HL-60 (cell line): ENCODE measurements around the gene TNIK. TPM values are rescaled to one million over a fixed set of nuclear protein-coding genes. Genes with fewer than 3 reads are reported as not detected.

ENCODE experiments used
- DNase-seq, 2 experiments: peaks; one replicate each; pipeline ENCODE4 v3.0.0-alpha.2; 2010 to 2020; ENCODE audit warnings: low read depth in 1 of 2, low spot score in 1 of 2
- H3K27ac ChIP-seq: fragments of 250-450 bp; sonication (Bioruptor Pico); replicated peaks from 2 replicates; pipeline ENCODE4 v1.5.1; 2020; ENCODE audit warnings: mild to moderate bottlenecking, moderate library complexity
- H3K27me3 ChIP-seq: fragments of 250-450 bp; sonication (Bioruptor Pico); 2 replicates; pipeline ENCODE4 v1.5.1; 2021; ENCODE audit warnings: mild to moderate bottlenecking, moderate library complexity; ENCODE audit not compliant: insufficient read depth, poor library complexity, severe bottlenecking
- H3K4me3 ChIP-seq: replicated peaks from 2 replicates; pipeline ENCODE4 v1.5.1; 2011; ENCODE audit warnings: mild to moderate bottlenecking, control low read depth, low read length; ENCODE audit not compliant: insufficient read depth
- CTCF ChIP-seq: IDR thresholded peaks from one replicate; pipeline ENCODE4 v1.5.1; 2011; ENCODE audit warnings: low read length, control low read depth, inconsistent platforms; ENCODE audit not compliant: insufficient read depth
- GABPA ChIP-seq: IDR thresholded peaks from 2 replicates; pipeline ENCODE4 v1.6.1; 2012; ENCODE audit warnings: low read depth
- POLR2AphosphoS5 ChIP-seq: IDR thresholded peaks from 2 replicates; pipeline ENCODE4 v1.6.1; 2012; ENCODE audit warnings: low read depth
- SPI1 ChIP-seq: IDR thresholded peaks from 2 replicates; pipeline ENCODE4 v1.6.1; 2012; ENCODE audit warnings: low read depth, mild to moderate bottlenecking, borderline replicate concordance
- microRNA-seq: library from miRNA; unstranded; fragments of <30 nt; microRNA quantifications from one replicate; pipeline ENCODE4, GENCODE V29; 2018
- TF ChIP-seq, protein P1 (sequence below): IDR thresholded peaks from 2 replicates; pipeline ENCODE4 v1.6.1; 2012; ENCODE audit warnings: low read depth; ENCODE audit not compliant: insufficient replicate concordance

TNIK gene

GRCh38 chr3:171011873-171012336, 448.3 kb downstream of the TNIK start:
- Histone ChIP-seq H3K4me3 (no peak overlapping the region), H3K27ac (no peak overlapping the region), H3K27me3 (no peaks in the 10 kb centered on the region)
- TF ChIP-seq SPI1 (no peak), CTCF (no peak), GABPA (no peak), POLR2AphosphoS5 (no peak)
- TF ChIP-seq, protein P1, sequence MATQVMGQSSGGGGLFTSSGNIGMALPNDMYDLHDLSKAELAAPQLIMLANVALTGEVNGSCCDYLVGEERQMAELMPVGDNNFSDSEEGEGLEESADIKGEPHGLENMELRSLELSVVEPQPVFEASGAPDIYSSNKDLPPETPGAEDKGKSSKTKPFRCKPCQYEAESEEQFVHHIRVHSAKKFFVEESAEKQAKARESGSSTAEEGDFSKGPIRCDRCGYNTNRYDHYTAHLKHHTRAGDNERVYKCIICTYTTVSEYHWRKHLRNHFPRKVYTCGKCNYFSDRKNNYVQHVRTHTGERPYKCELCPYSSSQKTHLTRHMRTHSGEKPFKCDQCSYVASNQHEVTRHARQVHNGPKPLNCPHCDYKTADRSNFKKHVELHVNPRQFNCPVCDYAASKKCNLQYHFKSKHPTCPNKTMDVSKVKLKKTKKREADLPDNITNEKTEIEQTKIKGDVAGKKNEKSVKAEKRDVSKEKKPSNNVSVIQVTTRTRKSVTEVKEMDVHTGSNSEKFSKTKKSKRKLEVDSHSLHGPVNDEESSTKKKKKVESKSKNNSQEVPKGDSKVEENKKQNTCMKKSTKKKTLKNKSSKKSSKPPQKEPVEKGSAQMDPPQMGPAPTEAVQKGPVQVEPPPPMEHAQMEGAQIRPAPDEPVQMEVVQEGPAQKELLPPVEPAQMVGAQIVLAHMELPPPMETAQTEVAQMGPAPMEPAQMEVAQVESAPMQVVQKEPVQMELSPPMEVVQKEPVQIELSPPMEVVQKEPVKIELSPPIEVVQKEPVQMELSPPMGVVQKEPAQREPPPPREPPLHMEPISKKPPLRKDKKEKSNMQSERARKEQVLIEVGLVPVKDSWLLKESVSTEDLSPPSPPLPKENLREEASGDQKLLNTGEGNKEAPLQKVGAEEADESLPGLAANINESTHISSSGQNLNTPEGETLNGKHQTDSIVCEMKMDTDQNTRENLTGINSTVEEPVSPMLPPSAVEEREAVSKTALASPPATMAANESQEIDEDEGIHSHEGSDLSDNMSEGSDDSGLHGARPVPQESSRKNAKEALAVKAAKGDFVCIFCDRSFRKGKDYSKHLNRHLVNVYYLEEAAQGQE, result no peak
- DNase-seq, result no peak

Small RNA genes within 50 kb of the gene (microRNA-seq; reads per million reads assigned to microRNA genes)
- not detected for gene MIR569
